Mesendoderm (in vitro differentiated cells): ENCODE results near the gene MAP2K1.
"Not testable (repeated sequence)": the region's sequence is repeated elsewhere in the genome, so short reads cannot be mapped to it uniquely, and the experiment has no call there.

ENCODE experiments used
- DNase-seq: peaks from one replicate; pipeline ENCODE4 v3.0.0; 2013
- H2AK5ac ChIP-seq: 2 replicates; pipeline ENCODE4 v1.6.1; 2013; ENCODE audit warnings: low read length, inconsistent platforms
- H2BK120ac ChIP-seq: 2 replicates; pipeline ENCODE4 v1.6.1; 2013; ENCODE audit warnings: low read depth, mild to moderate bottlenecking, low read length, moderate library complexity, mixed read lengths
- H2BK15ac ChIP-seq: replicated peaks from 2 replicates; pipeline ENCODE4 v1.6.1; 2013; ENCODE audit warnings: low read depth, mild to moderate bottlenecking, moderate library complexity
- H2BK5ac ChIP-seq: 2 replicates; pipeline ENCODE4 v1.6.1; 2013; ENCODE audit warnings: low read length, inconsistent platforms
- H3K18ac ChIP-seq: 2 replicates; pipeline ENCODE4 v1.6.1; 2013; ENCODE audit warnings: mild to moderate bottlenecking, low read length, mixed read lengths
- H3K23ac ChIP-seq: one replicate; pipeline ENCODE4 v1.6.1; 2013; ENCODE audit warnings: low read length
- H3K27ac ChIP-seq: 2 replicates; pipeline ENCODE4 v1.5.1; 2013; ENCODE audit warnings: low read depth, mild to moderate bottlenecking, inconsistent platforms, low read length, moderate library complexity
- H3K27me3 ChIP-seq: 2 replicates; pipeline ENCODE4 v1.6.1; 2013; ENCODE audit warnings: low read length, control low read depth, mild to moderate bottlenecking, inconsistent platforms; ENCODE audit not compliant: insufficient read depth, poor library complexity
- H3K36me3 ChIP-seq: 2 replicates; pipeline ENCODE4 v1.6.1; 2013; ENCODE audit warnings: low read length, inconsistent platforms; ENCODE audit not compliant: control insufficient read depth, insufficient read depth
- H3K4ac ChIP-seq: one replicate; pipeline ENCODE4 v1.6.1; 2013; ENCODE audit warnings: low read depth, mild to moderate bottlenecking, low read length, moderate library complexity
- H3K4me1 ChIP-seq: 2 replicates; pipeline ENCODE4 v1.6.1; 2013; ENCODE audit warnings: low read depth, low read length, inconsistent platforms; ENCODE audit not compliant: control insufficient read depth
- H3K4me2 ChIP-seq: 2 replicates; pipeline ENCODE4 v1.6.1; 2013; ENCODE audit warnings: low read length
- H3K4me3 ChIP-seq: 2 replicates; pipeline ENCODE4 v1.5.1; 2013; ENCODE audit warnings: mild to moderate bottlenecking, low read length
- H3K56ac ChIP-seq: one replicate; pipeline ENCODE4 v1.6.1; 2013; ENCODE audit warnings: low read length
- H3K79me1 ChIP-seq: 2 replicates; pipeline ENCODE4 v1.6.1; 2013; ENCODE audit warnings: low read length, inconsistent platforms
- H3K79me2 ChIP-seq: 2 replicates; pipeline ENCODE4 v1.6.1; 2013; ENCODE audit warnings: mild to moderate bottlenecking, low read length; ENCODE audit not compliant: control insufficient read depth, insufficient read depth
- H3K9ac ChIP-seq: 2 replicates; pipeline ENCODE4 v1.6.1; 2013; ENCODE audit warnings: low read length, inconsistent platforms
- H4K5ac ChIP-seq: one replicate; pipeline ENCODE4 v1.6.1; 2013; ENCODE audit warnings: low read length
- H4K8ac ChIP-seq: one replicate; pipeline ENCODE4 v1.6.1; 2013; ENCODE audit warnings: low read depth, mild to moderate bottlenecking, control low read depth, low read length, moderate library complexity
- WGBS: extraction: QIAGEN DNeasy Blood & Tissue Kit; methylation state at CpG from one replicate; pipeline ENCODE4 v1.1.7; 2013; ENCODE audit warnings: low lambda C conversion rate, missing lambda C conversion rate; ENCODE audit not compliant: insufficient coverage; ENCODE audit errors: extremely low coverage; 5-methylcytosine and 5-hydroxymethylcytosine counted together

MAP2K1 gene

GRCh38 chr15:66389098-66389858, 2.6 kb downstream of the MAP2K1 start:
- DNase-seq = no peak
- Histone ChIP-seq H3K23ac (no peak overlapping the region), H3K27me3 (no peaks in the 10 kb centered on the region), H2BK120ac (no peak overlapping the region), H3K4ac (no peak overlapping the region), H3K79me1 (peaks cover 22% of the 10 kb centered on the region), H3K4me2 (no peak overlapping the region), H2BK5ac (no peak overlapping the region), H3K18ac (no peak overlapping the region), H3K27ac (no peak overlapping the region), H3K4me3 (no peak overlapping the region), H3K56ac (no peak overlapping the region), H2BK15ac (no peak overlapping the region), H4K5ac (no peak overlapping the region), H4K8ac (no peak overlapping the region), H3K79me2 (peaks cover 60% of the 10 kb centered on the region), H2AK5ac (no peak overlapping the region), H3K4me1 (peaks cover 3% of the 10 kb centered on the region), H3K36me3 (no peaks in the 10 kb centered on the region), H3K9ac (no peak overlapping the region)
- no CpG with 5 or more reads among the region's 14 CpGs for WGBS

DNA sequence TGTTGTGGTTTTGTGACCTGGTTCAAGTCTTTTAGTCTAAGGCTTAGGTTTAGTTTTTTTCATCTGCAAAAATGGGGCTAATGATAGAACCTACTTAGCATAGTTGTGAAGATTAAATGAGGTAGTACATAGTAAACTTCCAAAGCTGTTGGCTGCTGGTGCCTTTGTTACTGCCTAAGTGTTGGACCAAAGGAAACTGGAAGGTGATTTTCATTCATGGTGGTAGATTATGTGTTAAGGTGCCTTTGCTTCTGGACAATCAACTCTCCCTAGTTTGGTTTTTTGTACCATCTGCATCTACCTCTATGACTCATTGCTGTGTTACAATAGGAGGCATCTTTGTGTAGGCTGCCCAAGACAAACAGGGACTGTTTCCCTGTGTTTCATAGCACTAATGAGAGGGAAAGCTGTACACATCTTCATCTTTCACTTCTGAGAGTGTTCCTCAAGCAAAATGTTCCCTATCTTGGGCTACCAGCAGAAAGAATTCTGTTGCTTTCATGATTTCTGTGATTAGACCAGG, 3.2 kb downstream of the MAP2K1 start:
- no peak overlapping the region for H2BK15ac ChIP-seq
- peaks cover 67% of the 10 kb centered on the region for H3K79me2 ChIP-seq
- H2BK5ac ChIP-seq = no peak overlapping the region
- no peak overlapping the region for H2BK120ac ChIP-seq
- no peak overlapping the region for H4K8ac ChIP-seq
- no peak overlapping the region for H3K18ac ChIP-seq
- H3K36me3 ChIP-seq = no peaks in the 10 kb centered on the region
- no peak overlapping the region for H3K9ac ChIP-seq
- no peak overlapping the region for H3K23ac ChIP-seq
- H3K4me1 ChIP-seq = peaks cover 3% of the 10 kb centered on the region
- H3K27me3 ChIP-seq = no peaks in the 10 kb centered on the region
- DNase-seq = no peak
- no peak overlapping the region for H3K4me2 ChIP-seq
- no peak overlapping the region for H3K4ac ChIP-seq
- H4K5ac ChIP-seq = no peak overlapping the region
- H3K79me1 ChIP-seq = peaks cover 27% of the 10 kb centered on the region
- no peak overlapping the region for H3K27ac ChIP-seq
- H3K4me3 ChIP-seq = no peak overlapping the region
- H3K56ac ChIP-seq = no peak overlapping the region
- no peak overlapping the region for H2AK5ac ChIP-seq

DNA sequence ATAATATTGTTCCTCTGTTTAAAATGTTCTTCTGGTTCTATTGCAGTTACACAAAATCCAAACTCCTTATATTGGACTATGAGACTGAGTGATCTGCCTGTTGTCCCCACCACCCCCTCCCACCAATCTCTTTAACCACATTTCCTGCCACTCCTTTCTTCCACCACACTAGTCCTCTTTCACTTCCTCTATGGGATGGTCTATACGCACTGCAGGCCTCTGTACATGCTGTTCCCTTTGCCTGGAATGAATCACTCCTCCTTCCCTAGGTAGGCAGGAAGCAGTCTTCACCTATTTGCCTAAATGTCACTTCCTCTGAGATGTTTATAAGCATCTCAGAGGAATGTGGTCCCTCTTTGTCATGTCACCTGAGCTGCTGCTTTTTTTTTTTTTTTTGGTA, 4.0 kb downstream of the MAP2K1 start:
- no peak for DNase-seq
- WGBS = no CpG with 5 or more reads among the region's 1 CpG
- no peak overlapping the region for H4K5ac ChIP-seq
- no peak overlapping the region for H4K8ac ChIP-seq
- H2BK15ac ChIP-seq = no peak overlapping the region
- H3K23ac ChIP-seq = no peak overlapping the region
- no peak overlapping the region for H3K4ac ChIP-seq
- no peak overlapping the region for H2BK120ac ChIP-seq
- no peak overlapping the region for H2BK5ac ChIP-seq
- no peak overlapping the region for H3K9ac ChIP-seq
- H3K56ac ChIP-seq = no peak overlapping the region
- H3K4me1 ChIP-seq = peaks cover 3% of the 10 kb centered on the region
- no peak overlapping the region for H3K4me3 ChIP-seq
- H2AK5ac ChIP-seq = no peak overlapping the region
- no peaks in the 10 kb centered on the region for H3K27me3 ChIP-seq
- H3K36me3 ChIP-seq = no peaks in the 10 kb centered on the region
- peaks cover 29% of the 10 kb centered on the region for H3K79me1 ChIP-seq
- H3K4me2 ChIP-seq = no peak overlapping the region
- H3K27ac ChIP-seq = no peak overlapping the region
- H3K79me2 ChIP-seq = peaks cover 73% of the 10 kb centered on the region
- H3K18ac ChIP-seq = no peak overlapping the region

DNA sequence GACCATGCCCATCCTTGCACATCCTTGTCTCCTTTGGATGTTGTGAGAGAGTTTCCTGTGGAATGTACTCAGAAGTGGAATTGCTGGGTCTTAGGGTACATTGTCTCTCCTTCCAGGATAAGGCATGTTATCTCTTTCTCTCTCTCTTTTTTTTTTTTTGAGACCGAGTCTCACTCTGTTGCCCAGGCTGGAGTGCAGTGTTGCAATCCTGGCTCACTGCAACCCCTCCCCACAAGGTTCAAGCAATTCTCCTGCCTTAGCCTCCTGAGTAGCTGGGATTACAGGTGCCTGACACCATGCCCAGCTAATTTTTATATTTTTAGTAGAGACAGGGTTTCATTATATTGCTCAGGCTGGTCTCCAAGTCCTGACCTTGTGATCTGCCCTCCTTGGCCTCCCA, 6.3 kb downstream of the MAP2K1 start:
- not testable (repeated sequence) for H3K4me2 ChIP-seq, H3K27ac ChIP-seq, H4K8ac ChIP-seq, H3K36me3 ChIP-seq, H4K5ac ChIP-seq, H3K18ac ChIP-seq, H3K4me1 ChIP-seq, H2BK120ac ChIP-seq, H3K56ac ChIP-seq, H3K9ac ChIP-seq, H3K23ac ChIP-seq, H2AK5ac ChIP-seq, H2BK5ac ChIP-seq, H3K4ac ChIP-seq, H3K27me3 ChIP-seq, H2BK15ac ChIP-seq, H3K4me3 ChIP-seq, DNase-seq
- Histone ChIP-seq H3K79me1 (peaks cover 27% of the 10 kb centered on the region), H3K79me2 (peaks cover 81% of the 10 kb centered on the region)
- WGBS = no CpG with 5 or more reads among the region's 1 CpG

DNA sequence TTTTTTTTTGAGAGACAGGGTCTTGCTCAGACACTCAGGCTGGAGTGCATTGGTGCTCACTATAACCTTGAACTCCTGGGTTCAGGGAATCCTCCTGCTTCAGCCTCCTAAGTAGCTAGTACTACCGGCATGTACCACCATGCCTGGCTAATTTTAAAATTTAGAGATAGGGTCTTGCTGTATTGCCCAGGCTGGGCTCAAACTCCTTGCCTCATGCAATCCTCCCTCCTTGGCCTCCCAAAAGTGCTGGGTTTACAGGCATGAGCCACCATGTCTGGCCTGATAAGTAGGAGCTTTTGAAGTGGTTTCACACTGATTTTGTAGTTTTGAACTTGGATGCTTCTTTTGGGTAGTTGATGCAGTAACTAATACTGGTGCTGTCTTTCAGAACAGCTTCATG, 7.8 kb downstream of the MAP2K1 start:
- no CpG with 5 or more reads among the region's 1 CpG for WGBS
- no peak overlapping the region for H2BK15ac ChIP-seq
- no peak overlapping the region for H4K8ac ChIP-seq
- H3K4ac ChIP-seq = no peak overlapping the region
- H4K5ac ChIP-seq = no peak overlapping the region
- H3K79me1 ChIP-seq = peaks cover 26% of the 10 kb centered on the region
- no peak overlapping the region for H3K4me2 ChIP-seq
- no peaks in the 10 kb centered on the region for H3K27me3 ChIP-seq
- peaks cover 3% of the 10 kb centered on the region for H3K4me1 ChIP-seq
- no peak overlapping the region for H3K27ac ChIP-seq
- H3K56ac ChIP-seq = no peak overlapping the region
- no peak overlapping the region for H3K9ac ChIP-seq
- no peak overlapping the region for H3K23ac ChIP-seq
- no peak overlapping the region for H2BK120ac ChIP-seq
- H3K18ac ChIP-seq = no peak overlapping the region
- peaks cover 74% of the 10 kb centered on the region for H3K79me2 ChIP-seq
- DNase-seq = no peak
- no peaks in the 10 kb centered on the region for H3K36me3 ChIP-seq
- H3K4me3 ChIP-seq = no peak overlapping the region
- H2AK5ac ChIP-seq = no peak overlapping the region
- no peak overlapping the region for H2BK5ac ChIP-seq

- no peak overlapping the region for H3K27ac ChIP-seq
- H2AK5ac ChIP-seq = no peak overlapping the region
- WGBS = no CpG with 5 or more reads among the region's 1 CpG
- no peak overlapping the region for H2BK15ac ChIP-seq
- peaks cover 24% of the 10 kb centered on the region for H3K79me1 ChIP-seq
- no peak overlapping the region for H3K4ac ChIP-seq
- no peaks in the 10 kb centered on the region for H3K36me3 ChIP-seq
- no peak overlapping the region for H3K23ac ChIP-seq
- no peak for DNase-seq
- H3K4me2 ChIP-seq = no peak overlapping the region
- H4K5ac ChIP-seq = no peak overlapping the region
- H3K79me2 ChIP-seq = peaks cover 70% of the 10 kb centered on the region
- no peak overlapping the region for H2BK120ac ChIP-seq
- H3K4me1 ChIP-seq = peaks cover 3% of the 10 kb centered on the region
- no peak overlapping the region for H4K8ac ChIP-seq
- H3K4me3 ChIP-seq = no peak overlapping the region
- H3K18ac ChIP-seq = no peak overlapping the region
- H3K9ac ChIP-seq = no peak overlapping the region
- no peaks in the 10 kb centered on the region for H3K27me3 ChIP-seq
- H2BK5ac ChIP-seq = no peak overlapping the region
- H3K56ac ChIP-seq = no peak overlapping the region
Measured at GRCh38 chr15:66394915-66395314, 8.2 kb downstream of the MAP2K1 start.
